ENCODE results near the gene SUSD2. TPM values are rescaled to one million over a fixed set of nuclear protein-coding genes. Genes with fewer than 3 reads are reported as not detected.
"Not testable (repeated sequence)": the region's sequence is repeated elsewhere in the genome, so short reads cannot be mapped to it uniquely, and the experiment has no call there.

The SUSD2 gene
- total RNA-seq, 3 donors from 2014 or later, result 0.80 to 7.9 (median 5.6) TPM

DNA sequence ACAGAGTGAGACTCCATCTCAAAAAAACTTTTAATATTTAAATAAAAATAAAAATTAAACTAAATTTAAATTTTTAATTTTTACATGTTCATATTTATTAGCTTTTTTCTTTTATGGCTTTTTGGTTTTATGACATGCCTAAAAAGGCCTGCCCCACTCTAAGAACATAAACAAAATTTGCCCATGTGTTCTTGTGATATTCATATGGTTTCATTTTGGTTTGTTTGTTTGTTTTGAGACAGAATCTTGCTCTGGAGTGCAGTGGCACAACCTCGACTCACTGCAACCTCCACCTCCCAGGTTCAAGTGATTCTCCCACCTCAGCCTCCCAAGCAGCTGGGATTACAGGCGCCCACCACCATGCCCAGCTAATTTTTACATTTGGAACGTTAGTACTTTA, 27.7 kb downstream of the SUSD2 start:
- DNase-seq (ENCODE audit: low spot score in 2 of 2), result no peak
- intact Hi-C loops (cut with DNase I; ENCODE audit: low total_unique reads), result no loop called here
- TF ChIP-seq POLR2A (IDR thresholded peaks at IDR 0.05) (no peak), POLR2AphosphoS5 (IDR thresholded peaks at IDR 0.05) (no peak)
- TF ChIP-seq, protein P1, sequence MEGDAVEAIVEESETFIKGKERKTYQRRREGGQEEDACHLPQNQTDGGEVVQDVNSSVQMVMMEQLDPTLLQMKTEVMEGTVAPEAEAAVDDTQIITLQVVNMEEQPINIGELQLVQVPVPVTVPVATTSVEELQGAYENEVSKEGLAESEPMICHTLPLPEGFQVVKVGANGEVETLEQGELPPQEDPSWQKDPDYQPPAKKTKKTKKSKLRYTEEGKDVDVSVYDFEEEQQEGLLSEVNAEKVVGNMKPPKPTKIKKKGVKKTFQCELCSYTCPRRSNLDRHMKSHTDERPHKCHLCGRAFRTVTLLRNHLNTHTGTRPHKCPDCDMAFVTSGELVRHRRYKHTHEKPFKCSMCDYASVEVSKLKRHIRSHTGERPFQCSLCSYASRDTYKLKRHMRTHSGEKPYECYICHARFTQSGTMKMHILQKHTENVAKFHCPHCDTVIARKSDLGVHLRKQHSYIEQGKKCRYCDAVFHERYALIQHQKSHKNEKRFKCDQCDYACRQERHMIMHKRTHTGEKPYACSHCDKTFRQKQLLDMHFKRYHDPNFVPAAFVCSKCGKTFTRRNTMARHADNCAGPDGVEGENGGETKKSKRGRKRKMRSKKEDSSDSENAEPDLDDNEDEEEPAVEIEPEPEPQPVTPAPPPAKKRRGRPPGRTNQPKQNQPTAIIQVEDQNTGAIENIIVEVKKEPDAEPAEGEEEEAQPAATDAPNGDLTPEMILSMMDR (IDR thresholded peaks at IDR 0.05), result no peak
- no peaks in the 10 kb centered on the region for H3K27me3 ChIP-seq
- no peaks in the 10 kb centered on the region for H3K4me1 ChIP-seq
- H3K27ac ChIP-seq, result peak overlapping the region; percentile 70 to 93
- H3K36me3 ChIP-seq, result no peaks in the 10 kb centered on the region
- no peaks in the 10 kb centered on the region for H3K9me3 ChIP-seq
- no peak overlapping the region for H3K4me3 ChIP-seq

DNA sequence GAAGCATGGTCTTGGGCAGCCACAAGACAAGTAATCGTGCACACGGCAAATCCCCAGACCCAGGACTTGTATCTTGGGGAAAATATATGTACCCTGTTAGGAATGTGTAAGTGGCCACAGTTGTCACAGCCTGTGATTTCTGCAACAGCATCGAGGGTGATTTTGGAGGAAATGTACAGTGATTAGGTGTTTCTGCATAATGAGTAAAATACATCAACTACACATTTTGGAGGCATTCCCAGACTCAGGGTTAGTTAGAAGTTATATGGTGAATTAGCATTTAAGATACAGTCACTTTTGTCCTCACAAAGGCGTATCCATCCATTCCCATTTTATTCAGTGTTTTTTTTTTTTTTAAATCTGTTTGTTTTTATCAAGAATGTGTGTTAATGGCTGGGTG, 28.4 kb downstream of the SUSD2 start:
- intact Hi-C loops (cut with DNase I; ENCODE audit: low total_unique reads), result no loop called here
- TF ChIP-seq POLR2A (IDR thresholded peaks at IDR 0.05) (no peak), POLR2AphosphoS5 (IDR thresholded peaks at IDR 0.05) (no peak)
- TF ChIP-seq, protein P1 (IDR thresholded peaks at IDR 0.05), result no peak
- no peak overlapping the region for H3K27ac ChIP-seq

DNA sequence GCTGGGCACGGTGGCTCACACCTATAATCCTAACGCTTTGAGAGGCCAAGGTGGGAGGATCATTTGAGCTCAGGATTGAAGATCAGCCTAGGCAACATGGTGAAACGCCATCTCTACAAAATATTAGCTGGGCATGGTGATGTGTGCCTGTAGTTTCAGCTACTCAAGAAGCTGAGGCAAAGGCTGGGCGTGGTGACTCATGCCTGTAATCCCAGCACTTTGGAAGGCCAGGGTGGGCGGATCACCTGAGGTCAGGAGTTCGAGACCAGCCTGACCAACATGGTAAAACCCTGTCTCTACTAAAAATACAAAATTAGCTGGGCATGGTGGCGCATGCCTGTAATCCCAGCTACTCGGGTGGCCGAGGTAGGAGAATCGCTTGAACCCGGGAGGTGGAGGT, 29.1 kb downstream of the SUSD2 start:
- H3K4me1 ChIP-seq; DNase-seq (ENCODE audit: low spot score in 2 of 2); H3K4me3 ChIP-seq; intact Hi-C loops (cut with DNase I; ENCODE audit: low total_unique reads); H3K27me3 ChIP-seq; H3K9me3 ChIP-seq; H3K36me3 ChIP-seq; H3K27ac ChIP-seq: not testable (repeated sequence)

More for the DNA sequence above, 28.4 kb downstream of the SUSD2 start:
- no peaks in the 10 kb centered on the region for H3K27me3 ChIP-seq
- H3K9me3 ChIP-seq, result no peaks in the 10 kb centered on the region
- H3K4me1 ChIP-seq, result no peaks in the 10 kb centered on the region
- H3K36me3 ChIP-seq, result no peaks in the 10 kb centered on the region
- DNase-seq (ENCODE audit: low spot score in 2 of 2), result no peak
- no peak overlapping the region for H3K4me3 ChIP-seq

DNA sequence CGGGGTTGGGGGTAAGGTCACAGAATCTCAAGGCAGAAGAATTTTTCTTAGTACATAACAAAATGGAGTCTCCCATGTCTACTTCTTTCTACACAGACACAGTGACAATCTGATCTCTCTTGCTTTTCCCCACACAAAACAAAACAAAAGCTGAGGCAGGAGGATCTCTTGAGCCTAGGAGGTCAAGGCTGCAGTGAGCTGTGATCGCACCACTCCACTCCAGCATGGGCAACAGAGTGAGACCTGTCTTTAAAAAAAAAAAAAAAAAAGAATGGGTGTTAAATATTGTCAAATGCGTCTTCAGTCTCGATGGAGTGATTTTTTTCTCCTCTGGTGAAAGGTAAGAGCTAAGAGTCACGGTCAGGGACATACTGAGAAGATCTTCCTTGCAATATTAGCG, 30.4 kb downstream of the SUSD2 start:
- H3K27me3 ChIP-seq; H3K9me3 ChIP-seq; H3K27ac ChIP-seq; H3K36me3 ChIP-seq; H3K4me1 ChIP-seq; intact Hi-C loops (cut with DNase I; ENCODE audit: low total_unique reads); DNase-seq (ENCODE audit: low spot score in 2 of 2); H3K4me3 ChIP-seq: not testable (repeated sequence)

DNA sequence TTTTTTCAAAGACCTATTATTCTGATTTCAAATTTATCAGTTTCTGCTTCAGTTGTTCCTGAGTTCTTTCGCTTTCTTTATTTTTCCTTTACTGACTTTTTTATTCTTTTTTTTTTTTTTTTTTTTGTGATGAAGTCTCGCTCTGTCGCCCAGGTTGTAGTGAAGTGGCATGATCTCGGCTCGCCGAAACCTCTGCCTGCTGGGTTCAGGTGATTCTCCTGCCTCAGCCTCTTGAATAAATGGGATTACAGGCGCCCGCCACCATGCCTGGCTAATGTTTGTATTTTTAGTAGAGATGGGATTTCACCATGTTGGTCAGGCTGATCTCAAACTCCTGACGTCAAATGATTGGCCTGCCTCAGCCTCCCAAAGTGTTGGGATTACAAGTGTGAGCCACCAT, 31.8 kb downstream of the SUSD2 start:
- DNase-seq (ENCODE audit: low spot score in 2 of 2); H3K36me3 ChIP-seq; H3K27me3 ChIP-seq; H3K27ac ChIP-seq; H3K9me3 ChIP-seq; H3K4me1 ChIP-seq; H3K4me3 ChIP-seq; intact Hi-C loops (cut with DNase I; ENCODE audit: low total_unique reads): not testable (repeated sequence)

DNA sequence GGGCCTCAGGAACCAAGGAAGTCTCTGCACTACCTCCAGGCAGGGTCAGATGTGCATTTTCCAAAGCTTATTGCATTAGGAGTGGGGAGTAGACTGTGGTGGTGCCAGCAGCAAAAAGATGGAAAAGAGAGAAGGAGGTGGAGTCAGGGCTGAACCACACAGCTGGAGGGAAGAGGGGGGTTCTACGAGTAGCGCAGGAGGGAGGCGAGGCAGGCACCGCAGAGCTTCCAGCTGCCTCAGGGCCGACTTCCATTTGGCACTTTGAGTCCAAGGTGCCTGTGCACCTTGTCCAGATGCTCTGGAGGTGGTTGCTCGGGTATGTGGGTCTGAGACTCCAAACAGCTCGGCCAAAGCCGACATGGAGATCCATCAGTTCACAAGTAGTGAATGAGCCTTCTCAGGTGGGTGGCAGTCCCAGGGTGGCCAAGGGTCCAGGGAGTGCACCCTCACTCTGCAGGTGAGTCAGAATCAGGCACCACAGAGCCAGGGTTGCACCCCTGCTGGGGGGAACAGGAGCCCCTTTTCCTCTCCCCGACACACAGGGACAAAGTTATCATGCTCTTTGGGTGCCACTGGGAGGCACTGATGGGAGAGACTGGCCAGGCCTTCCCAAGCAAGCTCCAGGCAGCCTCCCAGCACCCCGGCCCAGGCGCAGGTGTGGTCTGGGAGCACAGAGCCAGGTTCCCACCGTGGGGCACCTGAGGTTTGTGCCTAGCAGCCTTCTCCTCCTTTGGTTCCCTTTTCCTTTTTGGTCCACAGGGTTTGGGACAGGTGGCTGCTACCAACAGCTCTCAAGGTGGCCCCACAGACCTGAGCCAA, 33.4 kb downstream of the SUSD2 start:
- no peak for DNase-seq (ENCODE audit: low spot score in 2 of 2)
- Histone ChIP-seq H3K4me3 (no peak overlapping the region), H3K4me1 (no peaks in the 10 kb centered on the region), H3K36me3 (no peaks in the 10 kb centered on the region), H3K27me3 (no peaks in the 10 kb centered on the region), H3K9me3 (no peaks in the 10 kb centered on the region), H3K27ac (no peak overlapping the region)
- no peak for TF ChIP-seq POLR2AphosphoS5 (IDR thresholded peaks at IDR 0.05)
- TF ChIP-seq POLR2A (IDR thresholded peaks at IDR 0.05), result no peak
- TF ChIP-seq, protein P1 (IDR thresholded peaks at IDR 0.05), result no peak
- intact Hi-C loops (cut with DNase I; ENCODE audit: low total_unique reads), result no loop called here
